OCI-LY1 (cell line): Measurements from ENCODE around the gene RPL13.

Experiments used
- H2AFZ ChIP-seq: fragments of 200-600 bp; sonication (generic), shearing (Covaris generic); 2 replicates; pipeline ENCODE4 v1.6.0; 2014; ENCODE audit warnings: antibody characterized with exemption, mild to moderate bottlenecking, low read length
- H3F3A ChIP-seq: fragments of 200-600 bp; sonication (generic), shearing (Covaris generic); 2 replicates; pipeline ENCODE4 v1.6.0; 2014; ENCODE audit warnings: mild to moderate bottlenecking, antibody characterized with exemption, low read length, moderate library complexity; ENCODE audit not compliant: insufficient read depth
- H3K27ac ChIP-seq: fragments of 200-600 bp; sonication (generic); 2 replicates; pipeline ENCODE4 v1.5.1; 2014; ENCODE audit warnings: low read length, mixed run types, mild to moderate bottlenecking, low read depth; ENCODE audit not compliant: poor library complexity, severe bottlenecking
- H3K27me3 ChIP-seq: fragments of 200-600 bp; sonication (generic); 2 replicates; pipeline ENCODE4 v1.6.0; 2014; ENCODE audit warnings: antibody characterized with exemption, mild to moderate bottlenecking, low read length, moderate library complexity; ENCODE audit not compliant: insufficient read depth
- H3K36me3 ChIP-seq: fragments of 200-600 bp; sonication (generic); 2 replicates; pipeline ENCODE4 v1.6.1; 2014; ENCODE audit warnings: mild to moderate bottlenecking, antibody characterized with exemption, low read length, moderate library complexity, mixed read lengths; ENCODE audit not compliant: insufficient read depth
- H3K4me1 ChIP-seq: fragments of 200-600 bp; sonication (generic); 2 replicates; pipeline ENCODE4 v1.5.1; 2014; ENCODE audit warnings: mild to moderate bottlenecking, low read length, moderate library complexity; ENCODE audit not compliant: insufficient read depth, severe bottlenecking
- H3K4me2 ChIP-seq: fragments of 200-600 bp; sonication (generic), shearing (Covaris generic); 2 replicates; pipeline ENCODE4 v1.6.1; 2014; ENCODE audit warnings: low read length
- H3K4me3 ChIP-seq: fragments of 200-600 bp; sonication (generic); 2 replicates; pipeline ENCODE4 v1.5.1; 2014; ENCODE audit warnings: low read length, low read depth, mild to moderate bottlenecking, mixed read lengths; ENCODE audit not compliant: poor library complexity, severe bottlenecking
- H3K79me2 ChIP-seq: fragments of 200-600 bp; shearing (Covaris generic); 2 replicates; pipeline ENCODE4 v1.6.1; 2016; ENCODE audit warnings: mixed run types, low read length, mixed read lengths; ENCODE audit not compliant: insufficient read depth
- H3K9ac ChIP-seq: fragments of 200-600 bp; sonication (generic), shearing (Covaris generic); 2 replicates; pipeline ENCODE4 v1.6.1; 2014; ENCODE audit warnings: mild to moderate bottlenecking, low read length, mixed read lengths
- H3K9me2 ChIP-seq: fragments of 200-600 bp; sonication (generic), shearing (Covaris generic); 2 replicates; pipeline ENCODE4 v1.6.1; 2014; ENCODE audit warnings: low read depth, mild to moderate bottlenecking, low read length, mixed read lengths
- H3K9me3 ChIP-seq: fragments of 200-600 bp; shearing (Covaris generic); 2 replicates; pipeline ENCODE4 v1.6.1; 2014; ENCODE audit warnings: low read length, mixed read lengths
- H4K20me1 ChIP-seq: fragments of 200-600 bp; sonication (generic), shearing (Covaris generic); 2 replicates; pipeline ENCODE4 v1.6.0; 2016; ENCODE audit warnings: mild to moderate bottlenecking, low read length; ENCODE audit not compliant: insufficient read depth
- CTCF ChIP-seq: fragments of 200-600 bp; sonication (generic), shearing (Covaris generic); IDR thresholded peaks from 2 replicates; pipeline ENCODE4 v1.5.1; 2017; ENCODE audit warnings: mild to moderate bottlenecking, antibody characterized with exemption, low read length, moderate library complexity, mixed read lengths
- EZH2 ChIP-seq: fragments of 200-600 bp; sonication (generic), shearing (Covaris generic); IDR thresholded peaks from 2 replicates; pipeline ENCODE4 v1.8.0; 2017; ENCODE audit warnings: borderline replicate concordance, mixed run types, mild to moderate bottlenecking, antibody characterized with exemption, low read length, moderate library complexity, mixed read lengths

RPL13 gene

DNA sequence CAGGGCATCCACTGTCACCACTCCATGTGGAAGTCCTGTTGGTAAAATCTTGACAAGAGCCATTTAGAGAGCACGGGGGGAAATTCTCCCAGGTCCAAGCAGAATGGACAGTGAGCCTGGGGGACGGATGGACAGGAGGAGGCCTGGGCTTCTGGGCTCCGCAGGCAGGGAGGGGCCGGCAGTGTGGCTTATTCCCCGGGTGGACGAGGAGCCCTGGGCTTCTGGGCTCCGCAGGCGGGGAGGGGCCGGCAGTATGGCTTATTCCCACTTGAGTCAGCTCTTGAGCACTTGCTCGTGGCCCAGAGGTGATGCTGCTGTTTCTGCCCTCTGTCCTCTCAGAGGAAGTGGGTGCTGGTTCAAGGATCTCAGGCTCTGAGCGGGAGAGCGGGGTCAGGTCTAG is 22.2 kb upstream of the RPL13 start:
- Histone ChIP-seq H3K4me2 (no peak overlapping the region), H4K20me1 (no peaks in the 10 kb centered on the region), H3K4me3 (no peak overlapping the region), H2AFZ (no peak overlapping the region), H3K4me1 (peaks cover 18% of the 10 kb centered on the region), H3F3A (no peaks in the 10 kb centered on the region), H3K79me2 (no peaks in the 10 kb centered on the region), H3K9ac (no peak overlapping the region), H3K36me3 (peaks cover 61% of the 10 kb centered on the region), H3K27me3 (no peaks in the 10 kb centered on the region), H3K9me3 (no peaks in the 10 kb centered on the region), H3K9me2 (no peaks in the 10 kb centered on the region), H3K27ac (no peak overlapping the region)
- TF ChIP-seq CTCF, result no peak
- no peak for TF ChIP-seq EZH2

GRCh38 chr16:89540557-89540956 is 19.9 kb upstream of the RPL13 start:
- Histone ChIP-seq H3F3A (no peaks in the 10 kb centered on the region), H3K9ac (no peak overlapping the region), H3K79me2 (no peaks in the 10 kb centered on the region), H3K36me3 (peaks cover 55% of the 10 kb centered on the region), H3K9me3 (no peaks in the 10 kb centered on the region), H3K27ac (no peak overlapping the region), H3K9me2 (no peaks in the 10 kb centered on the region), H4K20me1 (no peaks in the 10 kb centered on the region), H3K27me3 (no peaks in the 10 kb centered on the region), H3K4me2 (no peak overlapping the region), H3K4me1 (no peaks in the 10 kb centered on the region), H3K4me3 (no peak overlapping the region), H2AFZ (no peak overlapping the region)
- TF ChIP-seq CTCF, result no peak
- no peak for TF ChIP-seq EZH2

DNA sequence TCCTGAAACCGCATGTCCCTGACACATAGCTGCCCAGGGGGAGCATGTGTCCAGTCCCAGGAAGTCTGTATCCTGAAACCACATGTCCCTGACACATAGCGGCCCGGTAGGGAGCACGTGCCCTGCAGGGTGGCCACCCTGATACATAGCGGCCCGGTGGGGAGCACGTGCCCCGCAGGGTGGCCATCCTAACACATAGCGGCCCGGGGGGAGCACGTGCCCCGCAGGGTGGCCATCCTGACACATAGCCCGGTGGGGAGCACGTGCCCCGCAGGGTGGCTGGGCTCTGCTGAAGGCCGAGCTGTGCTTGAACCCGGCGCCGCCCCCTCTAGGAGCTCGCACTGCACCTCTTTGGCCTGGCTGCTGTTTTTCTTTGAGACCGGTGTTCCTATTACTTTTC is 18.7 kb upstream of the RPL13 start:
- Histone ChIP-seq H3K36me3 (peaks cover 55% of the 10 kb centered on the region; the same call in 1 of the 2 replicates), H3K79me2 (no peaks in the 10 kb centered on the region), H3K4me3 (no peak overlapping the region), H3K4me2 (no peak overlapping the region), H3K9ac (no peak overlapping the region), H2AFZ (no peak overlapping the region), H4K20me1 (no peaks in the 10 kb centered on the region), H3K4me1 (no peaks in the 10 kb centered on the region), H3K9me2 (no peaks in the 10 kb centered on the region), H3K9me3 (no peaks in the 10 kb centered on the region), H3K27me3 (no peaks in the 10 kb centered on the region), H3F3A (no peaks in the 10 kb centered on the region), H3K27ac (no peak overlapping the region)
- TF ChIP-seq EZH2 (no peak), CTCF (no peak)
